WERI-Rb-1 (cell line): ENCODE data around the gene ARHGEF12.

Experiments
- DNase-seq: peaks from one replicate; pipeline ENCODE4 v3.0.0-alpha.2; 2020
- H3K27ac ChIP-seq: fragments of 250-450 bp; sonication (Bioruptor Pico); 2 replicates; pipeline ENCODE4 v1.5.1; 2020; ENCODE audit warnings: mild to moderate bottlenecking, moderate library complexity
- H3K27me3 ChIP-seq: fragments of 250-450 bp; sonication (Bioruptor Pico); 2 replicates; pipeline ENCODE4 v1.5.1; 2021; ENCODE audit warnings: mild to moderate bottlenecking, low read depth, moderate library complexity; ENCODE audit not compliant: insufficient read depth, severe bottlenecking
- H3K36me3 ChIP-seq: fragments of 250-450 bp; sonication (Bioruptor Pico); 2 replicates; pipeline ENCODE4 v1.5.1; 2020; ENCODE audit warnings: mild to moderate bottlenecking, moderate library complexity
- H3K4me3 ChIP-seq: 2 replicates; pipeline ENCODE4 v1.5.1; 2011; ENCODE audit warnings: low read depth, mild to moderate bottlenecking, control low read depth, low read length
- H3K9me3 ChIP-seq: fragments of 250-450 bp; sonication (Bioruptor Pico); 2 replicates; pipeline ENCODE4 v1.5.1; 2021; ENCODE audit warnings: mild to moderate bottlenecking, moderate library complexity; ENCODE audit not compliant: severe bottlenecking
- TF ChIP-seq, protein P1 (sequence below): IDR thresholded peaks from 2 replicates; pipeline ENCODE4 v1.5.1; 2011; ENCODE audit warnings: low read depth, mild to moderate bottlenecking, control low read depth, inconsistent platforms, low read length

ARHGEF12 gene

DNA sequence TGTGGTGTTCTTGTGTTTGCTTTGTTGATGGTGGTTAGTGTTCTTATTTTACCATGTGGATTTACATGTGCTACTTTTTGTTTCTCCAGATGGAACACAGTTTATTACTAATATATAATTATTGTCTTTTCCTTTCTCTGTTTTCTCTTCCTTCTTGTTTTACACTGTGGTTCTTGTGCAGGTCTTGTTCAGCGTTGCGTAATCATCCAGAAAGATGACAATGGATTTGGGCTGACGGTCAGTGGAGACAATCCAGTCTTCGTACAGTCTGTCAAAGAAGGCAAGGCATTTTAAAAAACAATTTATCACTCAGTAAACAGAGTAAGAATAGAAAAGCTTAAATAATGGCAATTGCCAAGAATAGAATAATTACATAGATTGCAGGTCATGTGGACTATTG is 84.4 kb downstream of the ARHGEF12 start:
- no peak overlapping the region for H3K4me3 ChIP-seq
- no peaks in the 10 kb centered on the region for H3K9me3 ChIP-seq
- DNase-seq: no peak
- TF ChIP-seq, protein P1, sequence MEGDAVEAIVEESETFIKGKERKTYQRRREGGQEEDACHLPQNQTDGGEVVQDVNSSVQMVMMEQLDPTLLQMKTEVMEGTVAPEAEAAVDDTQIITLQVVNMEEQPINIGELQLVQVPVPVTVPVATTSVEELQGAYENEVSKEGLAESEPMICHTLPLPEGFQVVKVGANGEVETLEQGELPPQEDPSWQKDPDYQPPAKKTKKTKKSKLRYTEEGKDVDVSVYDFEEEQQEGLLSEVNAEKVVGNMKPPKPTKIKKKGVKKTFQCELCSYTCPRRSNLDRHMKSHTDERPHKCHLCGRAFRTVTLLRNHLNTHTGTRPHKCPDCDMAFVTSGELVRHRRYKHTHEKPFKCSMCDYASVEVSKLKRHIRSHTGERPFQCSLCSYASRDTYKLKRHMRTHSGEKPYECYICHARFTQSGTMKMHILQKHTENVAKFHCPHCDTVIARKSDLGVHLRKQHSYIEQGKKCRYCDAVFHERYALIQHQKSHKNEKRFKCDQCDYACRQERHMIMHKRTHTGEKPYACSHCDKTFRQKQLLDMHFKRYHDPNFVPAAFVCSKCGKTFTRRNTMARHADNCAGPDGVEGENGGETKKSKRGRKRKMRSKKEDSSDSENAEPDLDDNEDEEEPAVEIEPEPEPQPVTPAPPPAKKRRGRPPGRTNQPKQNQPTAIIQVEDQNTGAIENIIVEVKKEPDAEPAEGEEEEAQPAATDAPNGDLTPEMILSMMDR: no peak
- H3K27ac ChIP-seq: no peak overlapping the region
- H3K36me3 ChIP-seq: peaks cover 12% of the 10 kb centered on the region
- H3K27me3 ChIP-seq: no peaks in the 10 kb centered on the region

DNA sequence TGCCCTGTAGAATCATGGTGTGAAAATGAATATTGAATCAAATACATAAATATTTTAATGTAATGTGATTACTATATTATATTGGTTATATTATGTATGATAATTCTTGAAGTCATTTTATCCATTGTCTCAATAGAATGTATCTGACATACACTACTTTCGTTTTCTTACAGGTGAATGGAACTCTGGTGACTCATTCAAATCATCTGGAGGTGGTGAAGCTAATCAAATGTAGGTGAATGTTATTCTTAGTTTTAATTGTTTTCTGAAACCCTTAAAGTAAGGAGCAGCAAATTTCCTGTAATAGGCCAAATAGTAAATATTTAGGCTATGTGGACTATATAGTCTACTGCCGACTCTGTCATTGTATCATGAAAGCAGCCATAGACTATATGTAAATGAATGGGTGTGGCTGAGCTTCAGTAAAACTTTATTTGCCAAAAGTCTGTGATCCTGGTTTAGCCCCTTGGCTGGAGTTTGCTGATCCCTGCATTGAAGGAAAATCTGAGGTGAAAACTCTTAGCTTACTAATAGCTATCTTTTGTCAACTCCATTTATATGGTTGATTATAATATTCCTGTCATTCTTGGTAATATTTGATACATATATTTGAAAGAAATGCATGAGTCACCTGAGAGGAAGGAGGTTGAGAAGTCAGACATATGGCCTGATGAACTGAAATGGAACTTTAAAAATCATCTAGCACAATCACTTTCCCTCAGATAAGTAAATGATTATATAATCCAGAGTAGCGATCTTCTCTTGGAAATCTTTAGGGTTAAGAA is 88.2 kb downstream of the ARHGEF12 start:
- H3K36me3 ChIP-seq: peaks cover 18% of the 10 kb centered on the region
- TF ChIP-seq, protein P1: no peak
- no peaks in the 10 kb centered on the region for H3K27me3 ChIP-seq
- H3K4me3 ChIP-seq: no peak overlapping the region
- DNase-seq: no peak
- H3K9me3 ChIP-seq: no peaks in the 10 kb centered on the region
- H3K27ac ChIP-seq: no peak overlapping the region

DNA sequence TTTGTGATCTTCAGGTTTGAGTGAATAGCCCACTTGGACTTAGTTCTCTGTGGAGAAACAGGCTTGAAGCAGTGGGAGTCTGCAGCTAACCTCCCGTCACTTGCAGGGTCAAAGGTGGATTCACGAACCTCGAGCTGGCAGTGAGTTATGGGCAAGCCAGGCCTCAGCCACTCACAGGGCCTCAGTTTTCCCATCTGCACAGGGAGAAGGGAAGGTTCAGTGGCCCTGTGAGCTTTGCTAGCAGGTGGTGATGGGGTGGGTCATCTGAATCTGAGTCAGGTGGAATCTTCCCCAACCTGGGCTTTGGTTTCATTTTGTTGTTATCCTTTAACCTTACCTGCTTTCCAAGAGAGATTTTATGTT is 88.7 kb downstream of the ARHGEF12 start:
- H3K4me3 ChIP-seq: no peak overlapping the region
- H3K9me3 ChIP-seq: no peaks in the 10 kb centered on the region
- H3K27ac ChIP-seq: no peak overlapping the region
- DNase-seq: no peak
- TF ChIP-seq, protein P1: no peak
- H3K36me3 ChIP-seq: peaks cover 18% of the 10 kb centered on the region
- no peaks in the 10 kb centered on the region for H3K27me3 ChIP-seq

DNA sequence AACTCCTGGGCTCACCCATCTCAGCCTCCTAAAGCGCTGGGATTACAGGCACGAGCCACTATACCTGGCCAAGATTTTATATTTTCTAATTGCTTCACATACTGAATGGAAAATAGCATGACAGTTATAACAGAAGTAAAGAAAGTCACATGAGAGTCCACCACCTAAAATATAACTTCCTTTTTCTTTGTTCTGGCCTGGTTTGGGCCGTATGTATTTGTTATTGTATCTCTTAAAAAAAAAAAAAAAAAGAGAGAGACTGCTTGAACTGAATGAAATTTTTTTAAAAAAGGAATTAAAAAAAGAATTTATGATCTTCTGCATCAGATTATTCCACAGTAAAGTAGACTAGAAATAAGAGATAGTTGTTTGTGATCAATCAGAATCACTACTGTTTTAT is 89.3 kb downstream of the ARHGEF12 start:
- H3K27me3 ChIP-seq: no peaks in the 10 kb centered on the region
- H3K36me3 ChIP-seq: peaks cover 18% of the 10 kb centered on the region
- no peaks in the 10 kb centered on the region for H3K9me3 ChIP-seq
- DNase-seq: no peak
- TF ChIP-seq, protein P1: no peak
- H3K4me3 ChIP-seq: no peak overlapping the region
- H3K27ac ChIP-seq: no peak overlapping the region

DNA sequence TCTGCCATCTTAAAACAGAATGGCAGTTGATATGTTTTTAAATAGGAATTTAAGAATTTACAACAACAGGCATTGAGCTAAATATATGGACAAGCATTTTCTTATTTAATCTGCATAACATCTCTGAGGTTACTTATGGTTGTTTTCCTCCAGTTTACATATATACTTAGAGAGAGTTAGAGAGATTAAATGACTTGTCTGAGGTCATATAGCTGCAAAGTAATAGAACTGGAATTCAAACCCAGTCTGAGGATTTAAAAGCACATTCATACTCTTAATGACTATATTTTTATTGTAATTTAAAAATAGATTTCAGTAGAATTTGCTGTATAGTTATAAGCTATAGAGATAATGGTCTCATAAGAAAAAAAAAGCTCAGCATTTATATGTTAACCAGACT is 93.9 kb downstream of the ARHGEF12 start:
- no peaks in the 10 kb centered on the region for H3K9me3 ChIP-seq
- no peak overlapping the region for H3K4me3 ChIP-seq
- DNase-seq: no peak
- TF ChIP-seq, protein P1: no peak
- H3K27ac ChIP-seq: no peak overlapping the region
- no peaks in the 10 kb centered on the region for H3K27me3 ChIP-seq
- H3K36me3 ChIP-seq: peaks cover 19% of the 10 kb centered on the region

DNA sequence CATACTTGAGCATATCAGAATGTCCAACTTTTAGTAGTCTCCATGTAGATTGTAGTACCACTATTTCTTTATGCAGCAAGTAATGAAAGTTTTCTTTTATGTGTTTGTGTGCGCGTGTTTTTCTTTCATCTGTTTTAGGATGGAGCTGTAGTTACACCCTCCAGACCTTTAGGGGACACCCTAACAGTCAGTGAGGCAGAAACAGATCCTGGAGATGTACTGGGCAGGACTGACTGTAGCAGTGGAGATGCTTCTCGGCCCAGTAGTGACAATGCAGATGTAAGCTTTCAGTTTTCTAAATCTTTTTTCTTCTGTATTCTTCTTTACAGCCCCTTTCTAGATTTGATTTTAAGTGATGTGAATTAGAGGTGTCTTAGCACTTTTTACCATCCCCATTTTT is 95.4 kb downstream of the ARHGEF12 start:
- Histone ChIP-seq H3K9me3 (no peaks in the 10 kb centered on the region), H3K27ac (no peak overlapping the region), H3K36me3 (peaks cover 19% of the 10 kb centered on the region), H3K4me3 (no peak overlapping the region), H3K27me3 (no peaks in the 10 kb centered on the region)
- DNase-seq: no peak
- TF ChIP-seq, protein P1: peak; percentile 27; the same call in 1 of the 2 replicates
